Esophagus squamous epithelium (tissue), 5 donors: Measurements from ENCODE around the gene MLX. TPM values are rescaled to one million over a fixed set of nuclear protein-coding genes. Genes with fewer than 3 reads are reported as not detected.
"Not testable (repeated sequence)": the region's sequence is repeated elsewhere in the genome, so short reads cannot be mapped to it uniquely, and the experiment has no call there.

Experiments
- DNase-seq: peaks from one replicate; lab custom pipeline; 2025; lab: John Stamatoyannopoulos, UW
- H3K27ac ChIP-seq, 4 donors: fragments of 200-600 bp; sonication (generic); one replicate each; pipeline ENCODE4 v1.5.1; 2016 to 2019; ENCODE audit warnings: mild to moderate bottlenecking in 1 of 4
- H3K27me3 ChIP-seq, 4 donors: fragments of 200-600 bp; sonication (generic); 1 replicate in 3 of 4; 2 replicates in 1 of 4; pipeline versions ENCODE4 v1.5.1 to v1.6.0; 2017 to 2021; ENCODE audit warnings: antibody characterized with exemption in 1 of 4
- H3K36me3 ChIP-seq, 3 donors: fragments of 200-600 bp; sonication (generic); one replicate each; pipeline ENCODE4 v1.5.1; 2016 to 2019
- H3K4me1 ChIP-seq, 3 donors: fragments of 200-600 bp; sonication (generic); one replicate each; pipeline ENCODE4 v1.5.1; 2017 to 2019
- H3K4me3 ChIP-seq, 4 donors: fragments of 200-600 bp; sonication (generic); 1 replicate in 3 of 4; 2 replicates in 1 of 4; pipeline ENCODE4 v1.5.1; 2016 to 2019; ENCODE audit warnings: mild to moderate bottlenecking in 2 of 4, moderate library complexity in 1 of 4
- H3K9me3 ChIP-seq, 3 donors: fragments of 200-600 bp; sonication (generic); one replicate each; pipeline ENCODE4 v1.5.1; 2016 to 2019
- POLR2A ChIP-seq, 4 donors: fragments of 450-650 bp; IDR thresholded peaks; one replicate each; pipeline ENCODE4 v1.6.1; 2017; ENCODE audit warnings: antibody characterized with exemption in 4 of 4, mild to moderate bottlenecking in 4 of 4, moderate library complexity in 3 of 4
- WGBS, 2 donors: methylation state at CpG; one replicate each; pipeline ENCODE4 v1.1.5; 2018; 5-methylcytosine and 5-hydroxymethylcytosine counted together
- intact Hi-C: fragments of 100-400 bp; cut with DNase I; formaldehyde crosslinking; loops from one replicate; pipeline ENCODE4 v1.15.0; 2022
- total RNA-seq, 4 donors: library from RNA; depleted of rRNA; stranded (reverse); fragments of >200 nt; gene quantifications; one replicate each; pipeline ENCODE4 v1.1.0, GENCODE V29; 2016
- TF ChIP-seq, protein P1 (sequence below), 6 experiments: fragments of 450-650 bp in 4 of 6; fragments of 200-600 bp in 2 of 6; sonication (generic) in 2 of 6; IDR thresholded peaks; one replicate each; pipeline ENCODE4 v1.5.1; 2016 to 2019; ENCODE audit warnings: antibody characterized with exemption in 6 of 6, mild to moderate bottlenecking in 4 of 6, moderate library complexity in 4 of 6
- donor health status: DM: yes; HTN: yes; CAD: no.

The MLX gene
- total RNA-seq, 4 donors from 2014 or later = 34.0 to 47.9 (median 39.9) TPM

DNA sequence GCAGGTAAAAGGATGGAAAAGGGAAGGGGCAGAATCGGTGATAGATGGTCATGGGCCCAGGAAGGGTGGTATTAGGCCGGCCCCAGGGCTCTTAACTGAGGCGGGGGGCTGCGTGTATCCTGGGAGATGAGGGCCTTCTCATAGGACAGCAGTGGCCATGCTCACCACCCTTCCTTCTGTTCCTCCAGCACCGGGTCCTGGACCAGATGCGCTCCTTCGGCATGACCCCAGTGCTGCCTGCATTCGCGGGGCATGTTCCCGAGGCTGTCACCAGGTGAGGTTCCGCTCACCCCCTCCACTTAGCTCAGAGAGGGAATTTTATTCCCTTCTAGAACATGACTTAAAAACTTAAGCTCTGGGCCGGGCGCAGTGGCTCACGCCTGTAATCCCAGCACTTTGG is 28.4 kb upstream of the MLX start:
- Histone ChIP-seq H3K36me3 (peaks cover 6 to 54% (median 23%) of the 10 kb centered on the region in 3 donors), H3K4me1 (peaks cover 17 to 41% (median 20%) of the 10 kb centered on the region in 3 donors), H3K9me3 (no peaks in the 10 kb centered on the region), H3K27ac (peak overlapping the region in 1 of 4 donors; percentile 19), H3K4me3 (no peak overlapping the region), H3K27me3 (no peaks in the 10 kb centered on the region)
- 98% methylated on average over 11 of the region's 14 CpGs for WGBS, 2 donors
- intact Hi-C loops = no loop called here
- TF ChIP-seq POLR2A (IDR thresholded peaks at IDR 0.05) = no peak
- TF ChIP-seq, protein P1, sequence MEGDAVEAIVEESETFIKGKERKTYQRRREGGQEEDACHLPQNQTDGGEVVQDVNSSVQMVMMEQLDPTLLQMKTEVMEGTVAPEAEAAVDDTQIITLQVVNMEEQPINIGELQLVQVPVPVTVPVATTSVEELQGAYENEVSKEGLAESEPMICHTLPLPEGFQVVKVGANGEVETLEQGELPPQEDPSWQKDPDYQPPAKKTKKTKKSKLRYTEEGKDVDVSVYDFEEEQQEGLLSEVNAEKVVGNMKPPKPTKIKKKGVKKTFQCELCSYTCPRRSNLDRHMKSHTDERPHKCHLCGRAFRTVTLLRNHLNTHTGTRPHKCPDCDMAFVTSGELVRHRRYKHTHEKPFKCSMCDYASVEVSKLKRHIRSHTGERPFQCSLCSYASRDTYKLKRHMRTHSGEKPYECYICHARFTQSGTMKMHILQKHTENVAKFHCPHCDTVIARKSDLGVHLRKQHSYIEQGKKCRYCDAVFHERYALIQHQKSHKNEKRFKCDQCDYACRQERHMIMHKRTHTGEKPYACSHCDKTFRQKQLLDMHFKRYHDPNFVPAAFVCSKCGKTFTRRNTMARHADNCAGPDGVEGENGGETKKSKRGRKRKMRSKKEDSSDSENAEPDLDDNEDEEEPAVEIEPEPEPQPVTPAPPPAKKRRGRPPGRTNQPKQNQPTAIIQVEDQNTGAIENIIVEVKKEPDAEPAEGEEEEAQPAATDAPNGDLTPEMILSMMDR (IDR thresholded peaks at IDR 0.05) = no peak
- no peak for DNase-seq

DNA sequence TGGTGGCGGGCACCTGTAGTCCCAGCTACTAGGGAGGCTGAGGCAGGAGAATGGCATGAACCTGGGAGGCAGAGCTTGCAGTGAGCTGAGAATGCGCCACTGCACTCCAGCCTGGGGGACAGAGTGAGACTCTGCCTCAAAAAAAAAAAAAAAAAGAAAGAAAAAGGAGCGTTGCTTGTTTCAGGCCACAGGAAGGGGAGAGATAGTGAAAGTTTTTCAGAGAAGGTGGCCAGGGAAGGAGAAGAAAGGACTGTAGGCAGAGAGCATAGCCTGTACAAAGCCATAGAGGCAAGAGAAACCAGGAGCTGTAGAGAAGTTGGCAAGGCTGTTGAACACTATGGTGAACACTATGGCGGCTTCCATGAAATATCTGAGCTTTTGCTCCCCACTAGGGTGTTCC is 26.3 kb upstream of the MLX start:
- H3K4me3 ChIP-seq, intact Hi-C loops, H3K27ac ChIP-seq, DNase-seq, H3K9me3 ChIP-seq, H3K27me3 ChIP-seq: not testable (repeated sequence)
- Histone ChIP-seq H3K4me1 (peaks cover 11 to 31% (median 12%) of the 10 kb centered on the region in 3 donors), H3K36me3 (peaks cover 6 to 67% (median 27%) of the 10 kb centered on the region in 3 donors)
- 86 to 92% methylated on average over 4 of the region's 4 CpGs for WGBS, 2 donors

DNA sequence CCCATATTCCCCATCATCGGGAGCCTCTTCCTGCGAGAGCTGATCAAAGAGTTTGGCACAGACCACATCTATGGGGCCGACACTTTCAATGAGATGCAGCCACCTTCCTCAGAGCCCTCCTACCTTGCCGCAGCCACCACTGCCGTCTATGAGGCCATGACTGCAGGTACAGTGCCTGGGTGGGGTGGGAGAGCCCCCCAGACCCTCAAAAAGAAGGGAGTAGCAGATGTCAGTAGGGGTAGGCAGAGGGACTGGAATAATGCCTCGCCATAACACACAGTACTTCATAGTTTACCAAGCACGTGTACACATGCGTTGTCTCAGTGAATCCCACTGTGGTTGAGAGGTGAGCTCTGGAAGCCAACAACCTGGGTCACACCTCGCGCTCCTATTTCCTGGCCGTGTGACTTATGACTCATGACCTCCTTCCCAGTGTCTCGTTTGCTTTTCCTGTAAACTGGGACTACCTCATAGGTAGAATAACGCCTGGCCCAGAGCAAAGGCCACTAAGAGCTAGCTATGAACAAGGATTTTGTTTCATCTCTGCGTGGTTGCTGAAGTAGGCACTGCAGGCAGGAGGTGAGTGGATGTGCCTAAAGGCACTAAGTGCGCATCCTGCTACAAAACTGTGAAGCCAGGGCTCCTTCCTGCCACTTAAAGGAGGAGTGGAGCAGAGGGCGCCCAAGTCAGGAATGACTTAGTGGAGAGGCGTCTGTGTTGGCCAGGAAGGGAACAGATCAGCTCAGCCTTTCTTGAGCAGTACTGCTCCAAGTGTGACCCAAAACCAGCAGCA is 25.7 kb upstream of the MLX start:
- H3K9me3 ChIP-seq = no peaks in the 10 kb centered on the region
- peaks cover 6 to 67% (median 27%) of the 10 kb centered on the region in 3 donors for H3K36me3 ChIP-seq
- intact Hi-C loops = no loop called here
- no peak overlapping the region for H3K4me3 ChIP-seq
- 64 to 69% methylated on average over 14 to 16 of the region's 17 CpGs for WGBS, 2 donors
- DNase-seq = no peak
- peak overlapping the region in 3 of 4 donors; percentile 25 to 47 (median 30) for H3K27ac ChIP-seq
- no peaks in the 10 kb centered on the region for H3K27me3 ChIP-seq
- TF ChIP-seq, protein P1 (IDR thresholded peaks at IDR 0.05) = no peak
- no peak for TF ChIP-seq POLR2A (IDR thresholded peaks at IDR 0.05)
- H3K4me1 ChIP-seq = peaks cover 9 to 27% (median 10%) of the 10 kb centered on the region in 3 donors

DNA sequence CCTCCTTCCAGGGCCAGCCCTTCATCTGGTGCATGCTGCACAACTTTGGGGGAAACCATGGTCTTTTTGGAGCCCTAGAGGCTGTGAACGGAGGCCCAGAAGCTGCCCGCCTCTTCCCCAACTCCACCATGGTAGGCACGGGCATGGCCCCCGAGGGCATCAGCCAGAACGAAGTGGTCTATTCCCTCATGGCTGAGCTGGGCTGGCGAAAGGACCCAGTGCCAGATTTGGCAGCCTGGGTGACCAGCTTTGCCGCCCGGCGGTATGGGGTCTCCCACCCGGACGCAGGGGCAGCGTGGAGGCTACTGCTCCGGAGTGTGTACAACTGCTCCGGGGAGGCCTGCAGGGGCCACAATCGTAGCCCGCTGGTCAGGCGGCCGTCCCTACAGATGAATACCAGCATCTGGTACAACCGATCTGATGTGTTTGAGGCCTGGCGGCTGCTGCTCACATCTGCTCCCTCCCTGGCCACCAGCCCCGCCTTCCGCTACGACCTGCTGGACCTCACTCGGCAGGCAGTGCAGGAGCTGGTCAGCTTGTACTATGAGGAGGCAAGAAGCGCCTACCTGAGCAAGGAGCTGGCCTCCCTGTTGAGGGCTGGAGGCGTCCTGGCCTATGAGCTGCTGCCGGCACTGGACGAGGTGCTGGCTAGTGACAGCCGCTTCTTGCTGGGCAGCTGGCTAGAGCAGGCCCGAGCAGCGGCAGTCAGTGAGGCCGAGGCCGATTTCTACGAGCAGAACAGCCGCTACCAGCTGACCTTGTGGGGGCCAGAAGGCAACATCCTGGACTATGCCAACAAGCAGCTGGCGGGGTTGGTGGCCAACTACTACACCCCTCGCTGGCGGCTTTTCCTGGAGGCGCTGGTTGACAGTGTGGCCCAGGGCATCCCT is 23.5 kb upstream of the MLX start:
- no peak for DNase-seq
- intact Hi-C loops = no loop called here
- 75% methylated on average over 8 of the region's 39 CpGs; no CpG with 5 or more reads in 1 of the 2 donors for WGBS, 2 donors
- H3K4me1 ChIP-seq = peaks cover 8 to 28% (median 16%) of the 10 kb centered on the region in 3 donors
- H3K9me3 ChIP-seq = no peaks in the 10 kb centered on the region
- peaks cover 6 to 63% (median 27%) of the 10 kb centered on the region in 3 donors for H3K36me3 ChIP-seq
- TF ChIP-seq POLR2A (IDR thresholded peaks at IDR 0.05) = no peak
- TF ChIP-seq, protein P1 (IDR thresholded peaks at IDR 0.05) = no peak
- no peak overlapping the region for H3K4me3 ChIP-seq
- H3K27ac ChIP-seq = no peak overlapping the region
- no peaks in the 10 kb centered on the region for H3K27me3 ChIP-seq

DNA sequence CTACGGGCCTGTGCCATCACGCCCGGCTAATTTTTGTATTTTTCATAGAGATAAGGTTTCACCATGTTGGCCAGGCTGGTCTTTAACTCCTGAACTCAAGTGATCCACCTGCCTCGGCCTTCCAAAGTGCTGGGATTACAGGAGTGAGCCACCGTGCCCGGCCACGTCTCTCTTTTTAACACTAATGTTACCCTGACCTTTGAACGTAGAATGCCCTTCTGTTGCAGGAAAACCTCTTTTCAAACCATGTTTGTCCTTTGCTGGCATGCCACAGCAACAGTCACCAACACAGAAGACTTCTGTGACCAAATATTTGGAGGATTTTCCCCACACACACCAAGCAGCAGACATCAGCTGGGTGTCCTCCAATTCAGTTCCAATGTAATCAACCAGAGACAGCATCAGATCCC is 22.0 kb upstream of the MLX start:
- peaks cover 0 to 49% (median 18%) of the 10 kb centered on the region in 3 donors for H3K36me3 ChIP-seq
- peaks cover 12 to 38% (median 25%) of the 10 kb centered on the region in 3 donors for H3K4me1 ChIP-seq
- WGBS, 2 donors = 66 to 80% methylated on average over 8 of the region's 8 CpGs
- DNase-seq = no peak
- TF ChIP-seq, protein P1 (IDR thresholded peaks at IDR 0.05) = no peak
- TF ChIP-seq POLR2A (IDR thresholded peaks at IDR 0.05) = no peak
- H3K27me3 ChIP-seq = no peaks in the 10 kb centered on the region
- H3K4me3 ChIP-seq = no peak overlapping the region
- H3K9me3 ChIP-seq = no peaks in the 10 kb centered on the region
- intact Hi-C loops = no loop called here
- no peak overlapping the region for H3K27ac ChIP-seq

DNA sequence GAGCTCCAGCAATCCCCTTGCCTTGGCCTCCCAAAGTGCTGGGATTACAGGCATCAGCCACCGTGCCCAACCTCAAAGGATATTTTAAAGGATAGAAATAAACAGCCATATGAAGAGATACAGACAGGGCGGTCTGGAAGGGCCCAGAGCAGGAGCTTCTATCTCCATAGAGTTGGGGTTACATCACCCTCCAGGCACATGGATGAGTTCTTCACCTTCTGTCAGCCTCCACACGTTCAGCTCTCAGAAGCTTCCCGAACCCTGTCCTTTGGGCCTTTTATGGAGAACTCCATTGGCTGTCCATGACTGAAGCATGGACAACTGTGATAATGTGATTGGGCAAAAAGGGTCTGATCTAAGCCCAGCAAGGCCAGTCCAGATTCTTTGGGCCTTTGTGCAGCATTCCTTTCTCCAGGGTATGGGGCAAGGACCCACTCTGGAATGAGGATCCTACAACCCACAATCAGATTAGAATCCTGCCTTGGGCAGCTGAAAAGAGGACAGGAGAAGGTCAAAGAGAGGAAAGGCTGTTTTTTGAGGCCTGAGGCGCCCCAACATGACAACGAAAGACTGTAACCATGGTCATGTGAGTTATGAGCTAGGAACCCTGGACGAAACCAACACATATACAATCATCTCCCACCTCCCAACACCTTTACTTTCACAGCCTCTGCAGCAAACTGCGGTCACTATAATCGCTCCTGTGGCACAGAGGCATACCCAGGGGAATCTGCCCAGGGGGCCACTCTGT is 21.0 kb upstream of the MLX start:
- H3K27ac ChIP-seq, H3K4me3 ChIP-seq, H3K27me3 ChIP-seq, H3K9me3 ChIP-seq, DNase-seq, intact Hi-C loops: not testable (repeated sequence)
- Histone ChIP-seq H3K36me3 (peaks cover 0 to 38% (median 18%) of the 10 kb centered on the region in 3 donors), H3K4me1 (peaks cover 12 to 36% (median 25%) of the 10 kb centered on the region in 3 donors)
- WGBS, 2 donors = 88 to 91% methylated on average over 7 to 9 of the region's 9 CpGs
